Transverse colon (tissue), 4 donors: Measurements from ENCODE around the gene SNAPC1.

Source experiments
- POLR2AphosphoS5 ChIP-seq, 3 donors: sonication (generic); formaldehyde crosslinking; IDR thresholded peaks; one replicate each; pipeline ENCODE4 v1.6.1; 2016; ENCODE audit warnings: antibody characterized with exemption in 3 of 3
- TF ChIP-seq, protein P1 (sequence below), 5 experiments: fragments of 200-600 bp in 3 of 5; fragments of 450-650 bp in 2 of 5; sonication (generic) in 3 of 5; IDR thresholded peaks; 1 replicate in 2 of 5; 2 replicates in 3 of 5; pipeline ENCODE4 v1.5.1; 2016 to 2017; ENCODE audit warnings: antibody characterized with exemption in 5 of 5, inconsistent platforms in 3 of 5, mild to moderate bottlenecking in 2 of 5, moderate library complexity in 1 of 5

DNA sequence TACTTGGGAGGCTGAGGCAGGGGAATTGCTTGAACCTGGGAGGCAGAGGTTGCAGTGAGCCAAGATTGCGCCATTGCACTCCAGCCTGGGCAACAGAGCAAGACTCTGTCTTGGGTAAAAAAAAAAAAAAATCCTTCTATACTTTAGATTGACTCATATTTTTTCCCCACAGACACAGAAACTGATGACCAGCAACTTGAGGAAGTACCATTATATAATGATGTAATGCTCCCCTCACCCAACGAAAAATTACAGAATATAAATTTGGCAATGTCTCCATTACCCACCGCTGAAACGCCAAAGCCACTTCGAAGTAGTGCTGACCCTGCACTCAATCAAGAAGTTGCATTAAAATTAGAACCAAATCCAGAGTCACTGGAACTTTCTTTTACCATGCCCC is 24.3 kb upstream of the SNAPC1 start:
- TF ChIP-seq POLR2AphosphoS5 (IDR thresholded peaks at IDR 0.05), result no peak
- TF ChIP-seq, protein P1, sequence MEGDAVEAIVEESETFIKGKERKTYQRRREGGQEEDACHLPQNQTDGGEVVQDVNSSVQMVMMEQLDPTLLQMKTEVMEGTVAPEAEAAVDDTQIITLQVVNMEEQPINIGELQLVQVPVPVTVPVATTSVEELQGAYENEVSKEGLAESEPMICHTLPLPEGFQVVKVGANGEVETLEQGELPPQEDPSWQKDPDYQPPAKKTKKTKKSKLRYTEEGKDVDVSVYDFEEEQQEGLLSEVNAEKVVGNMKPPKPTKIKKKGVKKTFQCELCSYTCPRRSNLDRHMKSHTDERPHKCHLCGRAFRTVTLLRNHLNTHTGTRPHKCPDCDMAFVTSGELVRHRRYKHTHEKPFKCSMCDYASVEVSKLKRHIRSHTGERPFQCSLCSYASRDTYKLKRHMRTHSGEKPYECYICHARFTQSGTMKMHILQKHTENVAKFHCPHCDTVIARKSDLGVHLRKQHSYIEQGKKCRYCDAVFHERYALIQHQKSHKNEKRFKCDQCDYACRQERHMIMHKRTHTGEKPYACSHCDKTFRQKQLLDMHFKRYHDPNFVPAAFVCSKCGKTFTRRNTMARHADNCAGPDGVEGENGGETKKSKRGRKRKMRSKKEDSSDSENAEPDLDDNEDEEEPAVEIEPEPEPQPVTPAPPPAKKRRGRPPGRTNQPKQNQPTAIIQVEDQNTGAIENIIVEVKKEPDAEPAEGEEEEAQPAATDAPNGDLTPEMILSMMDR (IDR thresholded peaks at IDR 0.05), result no peak
